ENCODE measurements around the gene FBXO36.
"Not testable (repeated sequence)": the region's sequence is repeated elsewhere in the genome, so short reads cannot be mapped to it uniquely, and the experiment has no call there.

Gene FBXO36, protein sequence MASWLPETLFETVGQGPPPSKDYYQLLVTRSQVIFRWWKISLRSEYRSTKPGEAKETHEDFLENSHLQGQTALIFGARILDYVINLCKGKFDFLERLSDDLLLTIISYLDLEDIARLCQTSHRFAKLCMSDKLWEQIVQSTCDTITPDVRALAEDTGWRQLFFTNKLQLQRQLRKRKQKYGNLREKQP

DNA sequence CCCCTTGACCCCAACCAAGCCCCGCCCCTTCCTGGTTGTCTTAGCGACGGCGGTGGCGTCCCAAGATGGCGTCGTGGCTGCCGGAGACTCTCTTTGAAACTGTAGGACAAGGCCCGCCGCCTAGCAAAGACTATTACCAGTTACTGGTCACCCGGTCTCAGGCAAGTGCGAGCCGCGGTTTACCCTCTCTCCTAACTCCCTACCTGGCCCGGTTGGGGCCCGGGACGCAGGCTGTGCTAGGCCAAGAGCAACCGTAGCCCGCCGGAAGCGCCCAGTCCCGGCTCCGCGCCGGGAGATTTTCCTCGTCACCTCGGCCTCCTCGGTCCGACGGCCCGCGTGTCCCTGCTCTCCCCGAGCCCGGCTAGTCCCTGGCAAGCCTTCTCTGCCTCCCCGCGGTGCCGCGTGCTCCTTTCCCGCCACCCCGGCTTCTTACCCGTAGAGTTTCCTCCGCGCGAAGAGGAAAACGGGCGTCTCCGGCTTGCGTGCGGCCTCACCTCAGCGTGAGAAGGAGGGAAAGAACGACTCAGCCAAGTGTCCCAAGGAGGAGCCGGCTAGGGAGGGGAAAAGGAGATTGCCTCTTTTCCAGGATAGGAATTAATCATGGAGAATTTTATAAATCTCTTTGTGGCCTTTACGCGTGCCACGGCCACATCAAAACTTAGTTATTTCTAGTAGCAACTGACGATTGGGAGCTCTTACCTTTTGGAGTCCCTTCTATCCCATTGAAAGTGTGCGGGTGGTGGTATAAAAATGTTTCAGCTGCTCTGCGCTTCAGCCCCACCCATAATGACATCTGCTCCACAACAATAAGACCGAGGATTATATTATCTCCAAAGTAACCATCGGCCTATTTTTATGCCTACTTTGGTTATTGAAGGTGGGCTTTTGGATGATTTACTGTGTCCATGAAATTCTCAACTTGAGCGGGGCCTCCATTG lies at the start of gene FBXO36:
TSS of gene FBXO36 (plus strand) at position 55 of the 938 bp plus-strand sequence. CDS start at position 66, 11 bp downstream.
- peak; percentile 86 for DNase-seq

- no peak for DNase-seq
Observed at GRCh38 chr2:229873123-229873581, 49.2 kb upstream of the FBXO36 start.

DNA sequence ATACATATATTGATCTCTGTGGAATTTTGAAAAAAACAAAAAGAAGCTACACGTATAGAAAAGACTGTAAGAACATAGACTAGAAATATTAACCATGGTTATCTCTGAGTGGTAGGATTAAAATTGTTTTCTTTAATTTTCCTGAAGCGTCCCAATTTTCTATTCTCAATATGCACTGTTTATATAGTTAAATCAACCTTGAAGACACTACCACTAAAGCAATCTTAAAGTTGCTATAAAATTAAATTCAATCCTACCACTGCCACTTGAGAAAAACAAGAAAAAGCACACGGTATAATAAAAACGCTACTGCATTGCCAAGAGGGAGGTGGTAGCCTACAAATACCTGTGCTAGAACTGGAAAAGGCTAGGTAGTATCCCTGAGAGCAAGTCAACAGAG lies 47.7 kb upstream of the FBXO36 start:
- DNase-seq: no peak

GRCh38 chr2:229875549-229875948 lies 46.8 kb upstream of the FBXO36 start:
- no peak for DNase-seq

DNA sequence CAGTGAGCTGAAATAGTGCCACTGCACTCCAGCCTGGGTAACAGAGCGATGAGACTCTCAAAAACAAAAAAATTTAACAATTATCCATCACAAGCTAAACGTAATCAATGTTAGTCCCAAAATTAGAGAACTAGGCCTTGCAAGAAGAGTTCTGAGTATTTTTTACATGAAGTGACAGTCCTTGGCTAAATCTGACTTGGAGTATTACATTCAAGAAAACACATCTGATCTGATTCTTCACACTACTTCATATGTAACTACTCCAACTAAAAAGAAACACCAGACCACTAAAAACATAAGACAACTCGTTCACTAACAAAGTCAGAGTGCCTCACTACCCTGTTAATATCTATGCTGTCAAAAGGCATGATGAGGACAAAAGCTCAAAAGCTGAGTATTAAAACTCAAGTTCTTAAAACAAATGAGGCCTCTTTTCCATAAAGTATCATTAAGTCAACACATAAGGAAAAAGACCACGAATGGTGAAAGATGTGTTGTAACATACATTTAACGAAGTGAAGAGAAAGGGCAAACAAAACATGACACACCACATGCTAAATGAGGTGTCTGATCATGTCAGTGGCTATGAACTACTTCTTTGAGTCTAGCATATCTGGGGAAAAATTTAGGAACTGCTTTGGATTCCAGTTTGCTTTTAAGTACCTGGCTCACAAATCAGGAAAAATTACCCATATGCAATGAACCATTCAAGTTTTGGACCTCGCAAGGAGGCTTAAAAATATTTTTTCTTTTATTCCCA lies 42.9 kb upstream of the FBXO36 start:
- no peak for DNase-seq

- DNase-seq: no peak
Observed at GRCh38 chr2:229880892-229881586, 41.3 kb upstream of the FBXO36 start.

DNA sequence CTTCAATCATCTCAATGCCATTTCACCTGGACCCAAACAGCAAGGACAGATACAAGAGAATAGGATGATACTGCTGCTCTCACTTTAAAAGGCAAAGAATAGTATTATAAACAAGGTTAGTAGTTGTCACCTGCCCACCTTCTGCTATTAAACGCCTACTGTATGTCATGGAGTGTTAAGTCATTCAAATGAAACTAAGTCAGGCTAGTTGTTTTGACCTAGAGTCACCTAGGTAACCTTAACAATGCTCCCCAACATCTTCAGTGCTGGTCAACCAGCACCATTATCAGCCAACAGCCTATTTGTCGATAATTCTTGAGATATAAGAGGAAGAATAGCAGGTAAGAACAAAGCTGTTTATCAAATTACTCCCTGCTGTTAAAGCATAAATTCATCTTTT lies 39.7 kb upstream of the FBXO36 start:
- DNase-seq: no peak

GRCh38 chr2:229884775-229885699 lies 37.3 kb upstream of the FBXO36 start:
- no peak for DNase-seq

DNA sequence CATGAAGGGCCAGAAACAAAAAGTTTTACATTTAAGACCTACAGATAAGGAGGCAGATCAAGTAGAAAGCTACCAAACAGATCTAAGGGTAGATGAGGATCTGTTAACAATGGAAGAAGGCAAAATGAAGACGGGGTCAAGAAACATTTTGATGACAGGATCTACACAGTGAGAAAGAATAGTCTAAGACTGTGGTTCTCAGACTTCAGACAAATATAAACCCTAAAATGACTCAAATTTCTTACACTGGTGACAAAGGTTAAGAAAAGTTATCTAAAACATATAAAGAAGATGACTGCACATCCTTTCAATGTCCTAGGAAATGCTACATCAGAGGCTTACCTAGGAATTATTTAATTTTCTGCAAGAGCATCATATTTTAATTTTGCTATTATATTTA lies 34.9 kb upstream of the FBXO36 start:
- DNase-seq: no peak

DNA sequence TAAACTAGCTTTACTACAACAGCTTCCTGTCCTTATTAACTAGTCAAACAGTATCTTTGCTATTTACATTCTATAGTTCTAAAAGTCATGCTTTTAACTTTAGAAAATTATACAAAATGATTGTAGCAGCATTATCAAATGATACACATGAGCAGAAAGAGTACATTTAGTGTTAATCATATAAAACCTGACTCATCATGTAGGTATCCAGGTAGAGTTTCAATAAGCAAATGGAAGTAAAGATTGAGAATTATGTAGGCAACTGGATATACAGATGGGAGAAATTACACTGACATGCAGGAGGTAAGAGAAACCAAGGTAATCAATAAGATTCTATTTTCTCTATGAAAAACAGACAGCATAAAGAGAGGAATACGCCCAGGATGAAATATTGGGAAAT lies 34.3 kb upstream of the FBXO36 start:
- DNase-seq: no peak

DNA sequence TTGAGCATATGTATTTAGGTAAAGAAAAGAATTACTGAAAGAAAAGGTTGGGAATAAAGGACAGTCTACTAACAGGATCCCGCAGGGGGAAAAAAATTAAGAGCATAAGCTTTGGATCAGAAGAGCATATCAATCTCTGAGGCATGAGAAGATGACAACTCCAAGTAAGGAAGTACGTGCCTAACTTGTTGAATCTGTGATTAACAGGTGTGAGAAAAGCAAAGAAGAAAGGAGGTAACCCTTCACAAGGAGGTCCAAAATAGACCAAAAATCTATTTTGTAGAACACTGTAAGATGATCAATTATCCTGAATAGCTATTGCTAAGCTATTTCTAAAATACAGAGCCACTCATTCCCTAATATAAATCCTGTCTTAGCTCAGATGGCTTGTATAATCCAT lies 33.3 kb upstream of the FBXO36 start:
- DNase-seq: no peak

GRCh38 chr2:229896857-229897256 lies 25.4 kb upstream of the FBXO36 start:
- no peak for DNase-seq

DNA sequence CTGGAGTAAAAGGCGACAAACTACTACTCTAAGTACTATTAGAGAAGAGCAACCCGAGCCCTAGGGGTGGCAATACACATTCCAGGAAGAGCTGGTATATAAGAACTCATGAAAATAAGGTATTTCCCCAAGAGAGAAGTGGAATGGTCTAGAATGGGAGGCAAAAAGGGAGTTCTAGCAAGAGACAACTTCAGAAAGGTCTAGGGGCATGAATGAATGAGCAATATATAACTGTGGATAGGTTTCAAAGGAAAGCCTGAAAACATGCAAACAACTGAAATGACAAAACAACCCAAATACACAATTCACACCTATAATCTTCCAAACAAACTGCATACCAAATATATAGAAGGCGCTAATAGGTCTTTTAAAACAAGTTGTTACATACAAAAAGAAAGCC lies 22.7 kb upstream of the FBXO36 start:
- no peak for DNase-seq

DNA sequence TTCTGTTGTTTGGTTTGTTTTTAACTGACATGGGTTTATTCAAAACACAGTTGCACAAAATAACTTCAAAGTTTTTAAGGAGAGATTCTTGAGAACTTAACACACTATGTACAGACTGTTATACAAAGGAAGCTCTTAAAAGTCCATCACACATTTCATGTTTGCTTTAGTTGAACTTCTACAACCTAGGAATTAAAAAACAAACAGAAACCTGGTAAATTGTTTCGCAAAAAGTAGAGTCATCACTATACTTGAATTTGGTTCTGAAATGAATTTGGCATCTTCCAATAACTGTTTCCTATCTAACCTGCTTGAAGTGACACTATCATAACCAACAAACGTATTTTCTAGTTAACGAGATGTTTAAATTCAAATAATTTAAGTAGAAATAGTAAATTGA lies 22.3 kb upstream of the FBXO36 start:
- DNase-seq: no peak

DNA sequence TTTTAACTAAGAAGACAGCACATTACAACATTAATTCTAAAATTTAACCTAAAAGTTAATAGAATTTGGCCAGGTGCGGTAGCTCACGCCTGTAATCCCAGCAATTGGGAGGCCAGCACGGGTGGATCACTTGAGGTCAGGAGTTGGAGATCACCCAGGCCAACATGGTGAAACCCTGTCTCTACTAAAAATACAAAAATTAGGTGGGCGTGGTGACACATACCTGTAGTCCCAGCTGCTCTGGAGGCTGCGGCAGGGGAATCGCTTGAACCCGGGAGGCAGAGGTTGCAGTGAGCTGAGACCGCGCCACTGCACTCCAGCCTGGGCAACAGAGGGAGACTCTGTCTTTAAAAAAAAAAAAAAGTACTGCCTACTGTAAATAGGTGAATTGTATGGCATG lies 21.8 kb upstream of the FBXO36 start:
- DNase-seq: not testable (repeated sequence)

GRCh38 chr2:229901819-229902218 lies 20.5 kb upstream of the FBXO36 start:
- DNase-seq: no peak

DNA sequence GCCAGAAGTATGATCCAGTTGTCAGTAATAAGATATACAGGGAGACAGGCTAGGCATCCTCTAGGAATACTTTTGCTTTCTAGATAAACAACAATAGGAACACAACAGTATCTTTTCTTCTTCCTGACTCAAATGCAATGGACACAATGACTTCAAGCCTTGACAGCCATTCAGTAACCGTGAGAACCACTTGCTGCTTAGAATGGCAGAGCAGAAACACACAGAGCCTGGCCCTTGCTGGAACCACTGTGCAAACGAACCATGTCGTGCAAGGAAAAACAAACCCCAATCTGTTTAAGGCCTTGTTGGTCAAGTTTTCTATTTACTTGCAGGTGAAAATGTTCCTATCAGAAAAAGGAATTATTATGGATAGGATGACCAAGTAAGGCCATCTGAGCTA lies 19.3 kb upstream of the FBXO36 start:
- DNase-seq: no peak

- no peak for DNase-seq
Observed at GRCh38 chr2:229905601-229906000, 16.7 kb upstream of the FBXO36 start.

GRCh38 chr2:229909090-229909489 lies 13.2 kb upstream of the FBXO36 start:
- no peak for DNase-seq

GRCh38 chr2:229910147-229910831 lies 12.0 kb upstream of the FBXO36 start:
- DNase-seq: no peak

DNA sequence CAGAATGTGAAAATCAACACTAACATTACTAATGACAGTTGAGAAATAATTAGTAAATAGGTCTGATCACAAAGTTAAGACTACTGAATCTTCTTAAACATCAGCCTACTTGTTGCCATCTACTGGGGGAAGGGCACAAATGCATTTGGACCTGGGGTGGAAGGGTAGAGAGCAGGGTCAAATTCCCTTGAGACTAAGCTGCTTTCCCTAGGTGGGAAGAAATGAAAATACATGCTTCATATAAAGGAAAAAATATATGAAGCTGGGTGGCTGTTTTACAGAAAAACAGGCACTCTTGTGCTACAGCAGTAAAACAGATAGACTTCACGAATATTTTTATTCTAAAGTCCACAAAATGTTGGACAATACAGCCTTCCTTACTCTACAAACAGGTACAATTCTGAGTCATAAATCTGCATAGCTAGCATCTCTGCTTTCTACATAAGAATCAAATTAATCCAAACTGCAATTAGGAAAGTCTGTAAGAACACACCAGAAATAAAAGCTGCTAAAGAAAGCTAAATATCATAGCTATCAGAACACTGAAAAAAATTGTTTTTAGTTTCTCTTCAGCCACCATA lies 11.4 kb upstream of the FBXO36 start:
- DNase-seq: peak; percentile 13
